Psoas muscle (tissue), 8 donors: Measurements from ENCODE around the gene CDHR4. TPM values are rescaled to one million over a fixed set of nuclear protein-coding genes. Genes with fewer than 3 reads are reported as not detected.
"Not testable (repeated sequence)": the region's sequence is repeated elsewhere in the genome, so short reads cannot be mapped to it uniquely, and the experiment has no call there.

Experiments used
- ATAC-seq, 4 donors: fragments of 200-7000 bp; cut with Tn5 transposase; one replicate each; pipeline ENCODE4 v1.9.1; 2020; ENCODE audit warnings: moderate library complexity in 3 of 4, mild to moderate bottlenecking in 2 of 4
- DNase-seq, 2 donors: peaks; one replicate each; pipeline ENCODE4 v3.0.0-alpha.2; 2020
- H3K27ac ChIP-seq: fragments of 200-600 bp; one replicate; pipeline ENCODE4 v1.8.0; 2022
- H3K27me3 ChIP-seq, 3 donors: fragments of 200-600 bp in 1 of 3; one replicate each; pipeline versions ENCODE4 v1.6.1 to v1.8.0; 2013 to 2022; ENCODE audit warnings: low read length in 2 of 3, mild to moderate bottlenecking in 2 of 3, moderate library complexity in 1 of 3; ENCODE audit not compliant: insufficient read depth in 3 of 3
- H3K36me3 ChIP-seq, 2 donors: fragments of 200-600 bp in 1 of 2; one replicate each; pipeline versions ENCODE4 v1.6.1 to v1.8.0; 2013 to 2022; ENCODE audit warnings: low read depth in 1 of 2, mild to moderate bottlenecking in 1 of 2, moderate library complexity in 1 of 2; ENCODE audit not compliant: insufficient read depth in 1 of 2
- H3K4me1 ChIP-seq: fragments of 200-600 bp; one replicate; pipeline ENCODE4 v1.8.0; 2022
- H3K4me3 ChIP-seq: fragments of 200-600 bp; one replicate; pipeline ENCODE4 v1.8.0; 2022; ENCODE audit warnings: mild to moderate bottlenecking
- H3K9me3 ChIP-seq: fragments of 200-600 bp; one replicate; pipeline ENCODE4 v1.8.0; 2022
- WGBS, 3 donors: extraction: QIAGEN DNeasy Blood & Tissue Kit; methylation state at CpG; one replicate each; pipeline versions ENCODE4 v1.1.6 to v1.1.7; 2013; 5-methylcytosine and 5-hydroxymethylcytosine counted together
- intact Hi-C, 2 donors: fragments of 100-400 bp; cut with DNase I; formaldehyde crosslinking; loops; one replicate each; pipeline versions ENCODE4 v1.11.0 to v1.14.2; 2022
- polyA plus RNA-seq, 3 donors: library from polyadenylated mRNA; stranded (reverse); fragments of 200-250 nt; gene quantifications; one replicate each; pipeline ENCODE4 v1.2.3, GENCODE V29; 2013
- total RNA-seq, 4 donors: library from RNA; stranded (reverse); fragmentation: NEBNext Ultra II Directional in 2 of 4; extraction: Animal tissue kit (Norgen Biotek cat#: 25700) in 2 of 4; gene quantifications; one replicate each; pipeline versions ENCODE4 v1.2.1 to v1.2.4, GENCODE V29; 2021 to 2023
- TF ChIP-seq, protein P1 (sequence below): fragments of 200-600 bp; IDR thresholded peaks from one replicate; pipeline ENCODE4 v1.8.0; 2022; ENCODE audit warnings: antibody characterized with exemption
- donor health status: healthy with polysubstance abuse.
- donor health status: DM: no; HTN: no; CAD: no; lungs with moderate emphysema.
- donor health status: Bipolar disorder and iron deficiency.
- donor health status: healthy.
- donor health status: DM: yes; HTN: yes; CAD: no.
- donor health status: DM: no; HTN: no; CAD: no.
- donor health status: DM: no; HTN: no; CAD: no.
- donor health status: DM: yes; HTN: yes; CAD: no.

Gene CDHR4
- total and polyA plus RNA-seq, 7 donors: 0.03 to 0.28 TPM; not detected in 5

DNA sequence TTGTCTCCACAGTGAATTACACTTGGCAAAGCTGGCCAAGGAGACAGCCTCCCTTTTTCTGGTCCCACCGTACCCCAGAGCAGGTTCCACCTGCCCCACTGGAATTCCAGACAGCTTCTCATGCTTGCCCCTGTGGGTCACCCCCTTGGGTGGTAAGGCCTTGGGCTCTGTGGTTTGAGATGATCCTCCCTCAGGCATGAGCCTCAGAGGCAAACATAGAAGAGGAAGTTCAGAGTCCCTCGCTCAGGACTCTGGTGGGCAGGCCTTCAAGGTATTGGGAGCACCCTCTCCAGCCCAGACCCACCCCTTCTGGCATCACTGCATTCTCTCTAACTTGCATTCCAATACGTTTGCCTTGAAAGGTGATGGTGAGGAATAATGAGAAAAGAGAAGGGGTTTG, 31.7 kb upstream of the CDHR4 start:
- no peak overlapping the region for H3K27ac ChIP-seq
- no peaks in the 10 kb centered on the region for H3K4me1 ChIP-seq
- WGBS, 3 donors: 77 to 91% (median 85%) methylated on average over 3 of the region's 3 CpGs
- DNase-seq: no peak
- no peak overlapping the region for H3K4me3 ChIP-seq
- ATAC-seq: no peak
- H3K36me3 ChIP-seq: no peaks in the 10 kb centered on the region
- TF ChIP-seq, protein P1, sequence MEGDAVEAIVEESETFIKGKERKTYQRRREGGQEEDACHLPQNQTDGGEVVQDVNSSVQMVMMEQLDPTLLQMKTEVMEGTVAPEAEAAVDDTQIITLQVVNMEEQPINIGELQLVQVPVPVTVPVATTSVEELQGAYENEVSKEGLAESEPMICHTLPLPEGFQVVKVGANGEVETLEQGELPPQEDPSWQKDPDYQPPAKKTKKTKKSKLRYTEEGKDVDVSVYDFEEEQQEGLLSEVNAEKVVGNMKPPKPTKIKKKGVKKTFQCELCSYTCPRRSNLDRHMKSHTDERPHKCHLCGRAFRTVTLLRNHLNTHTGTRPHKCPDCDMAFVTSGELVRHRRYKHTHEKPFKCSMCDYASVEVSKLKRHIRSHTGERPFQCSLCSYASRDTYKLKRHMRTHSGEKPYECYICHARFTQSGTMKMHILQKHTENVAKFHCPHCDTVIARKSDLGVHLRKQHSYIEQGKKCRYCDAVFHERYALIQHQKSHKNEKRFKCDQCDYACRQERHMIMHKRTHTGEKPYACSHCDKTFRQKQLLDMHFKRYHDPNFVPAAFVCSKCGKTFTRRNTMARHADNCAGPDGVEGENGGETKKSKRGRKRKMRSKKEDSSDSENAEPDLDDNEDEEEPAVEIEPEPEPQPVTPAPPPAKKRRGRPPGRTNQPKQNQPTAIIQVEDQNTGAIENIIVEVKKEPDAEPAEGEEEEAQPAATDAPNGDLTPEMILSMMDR: no peak
- H3K9me3 ChIP-seq: no peaks in the 10 kb centered on the region
- no peaks in the 10 kb centered on the region for H3K27me3 ChIP-seq
- intact Hi-C loops: no loop called here

DNA sequence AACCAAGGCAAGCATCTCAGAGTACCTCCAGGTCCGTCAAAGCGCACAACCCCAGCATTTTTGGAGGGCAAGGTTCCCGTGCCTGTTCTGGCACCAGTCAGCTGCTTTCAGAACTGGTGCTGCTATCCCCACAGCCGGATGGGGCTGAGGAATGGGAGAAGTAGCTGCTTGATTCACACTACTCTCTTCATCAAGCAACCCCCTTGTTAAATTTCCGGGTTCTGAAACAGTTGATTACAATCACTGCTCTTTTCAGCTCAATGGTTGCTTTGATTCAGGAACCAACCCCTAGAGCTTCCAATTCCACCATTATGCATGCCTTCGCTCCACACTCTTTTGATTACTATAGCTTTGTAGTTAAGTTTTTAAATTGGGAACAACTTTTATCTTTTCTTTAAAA, 26.3 kb upstream of the CDHR4 start:
- intact Hi-C loops: no loop called here
- no peaks in the 10 kb centered on the region for H3K36me3 ChIP-seq
- H3K4me1 ChIP-seq: no peaks in the 10 kb centered on the region
- DNase-seq (no peak), ATAC-seq (no peak)
- no peak overlapping the region for H3K27ac ChIP-seq
- TF ChIP-seq, protein P1: no peak
- H3K27me3 ChIP-seq: no peaks in the 10 kb centered on the region
- 70 to 88% (median 85%) methylated on average over 6 of the region's 6 CpGs for WGBS, 3 donors
- no peaks in the 10 kb centered on the region for H3K9me3 ChIP-seq
- no peak overlapping the region for H3K4me3 ChIP-seq

DNA sequence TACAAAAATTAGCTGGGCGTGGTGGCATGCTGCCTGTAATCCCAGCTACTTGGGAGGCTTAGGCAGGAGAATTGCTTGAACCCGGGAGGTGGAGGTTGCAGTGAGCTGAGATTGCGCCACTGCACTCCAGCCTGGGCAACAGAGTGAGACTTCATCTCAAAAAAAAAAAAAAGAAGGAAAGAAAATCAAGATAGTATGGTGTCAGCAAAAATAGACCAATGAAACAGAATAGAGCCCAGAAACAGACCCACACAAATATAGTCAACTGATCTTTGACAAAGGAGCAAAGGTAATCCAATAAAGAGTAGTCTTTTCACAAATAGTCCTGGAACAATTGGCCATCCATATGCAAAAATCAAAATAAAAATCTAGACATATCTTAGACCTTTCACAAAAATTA, 23.5 kb upstream of the CDHR4 start:
- H3K36me3 ChIP-seq, intact Hi-C loops, H3K4me1 ChIP-seq, H3K27me3 ChIP-seq, H3K27ac ChIP-seq, H3K9me3 ChIP-seq, ATAC-seq, H3K4me3 ChIP-seq, DNase-seq: not testable (repeated sequence)
- whole genome bisulfite sequencing, 3 donors: 78 to 93% (median 91%) methylated on average over 3 of the region's 3 CpGs

DNA sequence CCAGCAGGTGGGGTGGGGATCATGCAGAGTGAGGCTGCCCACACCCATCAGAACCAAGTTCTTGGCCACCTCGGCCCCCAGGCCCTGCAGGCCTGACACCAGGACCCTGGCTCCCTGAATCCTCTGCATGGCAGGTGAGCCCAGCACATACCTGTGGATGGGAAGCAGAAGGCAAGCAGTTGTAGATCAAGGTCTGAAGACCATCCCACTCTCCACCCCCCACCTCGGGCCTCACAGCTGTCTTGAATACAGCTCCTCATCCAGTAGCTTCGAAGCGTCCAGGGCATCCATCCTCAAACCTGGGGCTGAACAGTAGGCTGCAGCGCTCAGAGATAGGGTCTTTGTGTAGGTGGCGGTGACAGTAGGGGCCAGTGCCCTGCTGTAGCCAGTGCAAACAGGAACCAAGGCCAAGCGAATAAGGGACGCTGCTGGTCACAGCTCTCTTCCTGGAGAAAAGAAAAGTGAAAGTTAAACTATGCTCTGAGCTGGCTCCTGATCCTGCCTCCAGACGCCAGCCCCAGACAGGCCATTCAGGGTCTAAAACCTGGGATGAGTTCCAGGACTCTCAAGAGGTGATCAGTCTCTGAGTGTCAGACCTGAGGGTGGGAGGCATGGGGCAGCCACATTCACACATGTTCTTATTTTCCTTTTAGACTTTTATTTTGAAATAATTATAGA, 14.0 kb upstream of the CDHR4 start, which contains the start of gene UBA7:
UBA7 (minus strand) TSS at position 457 of the 678 bp plus-strand sequence; CDS start at position 291, 166 bp downstream.
- peak; percentile 43 to 65 for DNase-seq

DNA sequence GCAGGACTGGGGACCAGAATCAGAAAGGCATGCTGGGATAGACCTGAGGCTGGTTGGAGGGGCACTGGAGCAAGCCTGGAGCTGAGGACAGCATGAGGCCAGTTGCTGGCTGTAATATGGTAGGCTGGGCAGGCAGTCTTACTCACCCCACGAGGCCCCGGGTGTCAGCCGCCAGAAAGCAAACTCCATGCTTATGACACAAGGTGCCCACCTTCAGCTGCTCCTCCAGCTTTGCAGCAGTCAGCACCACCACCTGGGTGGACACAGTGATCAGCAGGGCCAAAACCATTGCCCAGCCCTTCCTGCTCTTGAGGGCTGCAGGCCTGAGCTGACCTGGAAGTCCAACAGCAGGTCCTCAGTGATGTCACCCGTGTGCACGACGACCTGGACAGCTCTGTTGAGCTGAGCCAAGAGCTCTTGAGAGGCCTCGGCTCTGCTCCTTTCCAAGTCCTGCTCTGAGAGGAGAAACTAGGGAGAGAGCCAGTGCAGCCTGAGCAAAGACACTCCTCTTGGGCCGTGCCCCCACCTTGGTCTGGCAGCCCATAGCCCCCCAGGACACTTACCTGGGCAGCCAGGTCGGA, 13.3 kb upstream of the CDHR4 start:
- intact Hi-C loops: no loop called here
- Histone ChIP-seq H3K4me1 (peaks cover 12% of the 10 kb centered on the region), H3K9me3 (no peaks in the 10 kb centered on the region), H3K27ac (peak overlapping the region; percentile 60), H3K4me3 (peak overlapping the region; percentile 67), H3K27me3 (no peaks in the 10 kb centered on the region), H3K36me3 (peaks cover 0 to 5% of the 10 kb centered on the region in 2 donors)
- TF ChIP-seq, protein P1: no peak
- WGBS, 3 donors: 20 to 39% (median 29%) methylated on average over 9 of the region's 9 CpGs
- DNase-seq (no peak), ATAC-seq (peak in 3 of 4 donors; percentile 13 to 35 (median 19))

More for the DNA sequence above, 14.0 kb upstream of the CDHR4 start, which contains the start of gene UBA7:
- intact Hi-C loops: no loop called here
- H3K27me3 ChIP-seq: no peaks in the 10 kb centered on the region
- H3K36me3 ChIP-seq: peaks cover 0 to 5% of the 10 kb centered on the region in 2 donors
- TF ChIP-seq, protein P1: no peak
- peak; percentile 65 to 79 (median 69) for ATAC-seq
- peaks cover 12% of the 10 kb centered on the region for H3K4me1 ChIP-seq
- H3K4me3 ChIP-seq: peak within 1 kb of the TSS; percentile 67
- WGBS, 3 donors: 12 to 25% (median 14%) methylated on average over 9 of the region's 9 CpGs
- peak within 1 kb of the TSS; percentile 60 for H3K27ac ChIP-seq
- H3K9me3 ChIP-seq: no peaks in the 10 kb centered on the region
